Neural crest cell (in vitro differentiated cells): ENCODE measurements around the gene PTPN7. TPM values are rescaled to one million over a fixed set of nuclear protein-coding genes. Genes with fewer than 3 reads are reported as not detected.

ENCODE experiments used
- DNase-seq: peaks from one replicate; pipeline ENCODE4 v3.0.0; 2021; ENCODE audit warnings: low read depth, mixed read lengths, low spot score
- H3K27ac Mint-ChIP-seq: one replicate; pipeline ENCODE4 v1.8.0; 2021; ENCODE audit warnings: mild to moderate bottlenecking, mixed read lengths; ENCODE audit not compliant: unreplicated experiment
- H3K27me3 Mint-ChIP-seq: 2 replicates; pipeline ENCODE4 v1.8.0; 2021; ENCODE audit warnings: low read depth, mild to moderate bottlenecking, mixed read lengths
- H3K36me3 Mint-ChIP-seq: 2 replicates; pipeline ENCODE4 v1.8.0; 2021; ENCODE audit warnings: low read depth, mild to moderate bottlenecking, mixed read lengths
- H3K4me1 Mint-ChIP-seq: 2 replicates; pipeline ENCODE4 v1.8.0; 2021; ENCODE audit warnings: mixed read lengths
- H3K4me3 Mint-ChIP-seq: one replicate; pipeline ENCODE4 v1.8.0; 2021; ENCODE audit warnings: mild to moderate bottlenecking, mixed read lengths
- H3K9me3 Mint-ChIP-seq: 2 replicates; pipeline ENCODE4 v1.8.0; 2021; ENCODE audit warnings: mixed read lengths
- total RNA-seq: library from RNA; stranded (reverse); gene quantifications from 2 replicates; pipeline ENCODE4 v1.2.1, GENCODE V29; 2021
- TF ChIP-seq, protein P1 (sequence below): fragments of 200-600 bp; sonication (generic); conservative IDR thresholded peaks from 2 replicates; pipeline ENCODE4 v1.5.0; 2021; ENCODE audit warnings: antibody characterized with exemption, mild to moderate bottlenecking

The PTPN7 gene
- total RNA-seq, 1 donor from 2014 or later, result not detected

DNA sequence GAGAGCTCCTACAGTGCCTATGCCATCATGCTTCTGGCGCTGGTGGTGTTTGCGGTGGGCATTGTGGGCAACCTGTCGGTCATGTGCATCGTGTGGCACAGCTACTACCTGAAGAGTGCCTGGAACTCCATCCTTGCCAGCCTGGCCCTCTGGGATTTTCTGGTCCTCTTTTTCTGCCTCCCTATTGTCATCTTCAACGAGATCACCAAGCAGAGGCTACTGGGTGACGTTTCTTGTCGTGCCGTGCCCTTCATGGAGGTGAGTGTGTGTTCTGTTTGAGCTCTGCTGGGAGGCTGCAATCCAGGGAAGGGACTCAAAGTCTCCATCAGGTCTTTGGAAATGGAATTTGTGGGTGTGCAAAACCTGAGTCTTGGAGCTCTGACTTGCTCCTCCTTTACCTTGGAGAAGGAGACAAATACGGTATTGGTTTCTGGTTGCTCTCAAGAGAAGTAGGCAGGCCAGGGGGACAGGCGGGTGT lies 37.0 kb downstream of the PTPN7 start:
- TF ChIP-seq, protein P1, sequence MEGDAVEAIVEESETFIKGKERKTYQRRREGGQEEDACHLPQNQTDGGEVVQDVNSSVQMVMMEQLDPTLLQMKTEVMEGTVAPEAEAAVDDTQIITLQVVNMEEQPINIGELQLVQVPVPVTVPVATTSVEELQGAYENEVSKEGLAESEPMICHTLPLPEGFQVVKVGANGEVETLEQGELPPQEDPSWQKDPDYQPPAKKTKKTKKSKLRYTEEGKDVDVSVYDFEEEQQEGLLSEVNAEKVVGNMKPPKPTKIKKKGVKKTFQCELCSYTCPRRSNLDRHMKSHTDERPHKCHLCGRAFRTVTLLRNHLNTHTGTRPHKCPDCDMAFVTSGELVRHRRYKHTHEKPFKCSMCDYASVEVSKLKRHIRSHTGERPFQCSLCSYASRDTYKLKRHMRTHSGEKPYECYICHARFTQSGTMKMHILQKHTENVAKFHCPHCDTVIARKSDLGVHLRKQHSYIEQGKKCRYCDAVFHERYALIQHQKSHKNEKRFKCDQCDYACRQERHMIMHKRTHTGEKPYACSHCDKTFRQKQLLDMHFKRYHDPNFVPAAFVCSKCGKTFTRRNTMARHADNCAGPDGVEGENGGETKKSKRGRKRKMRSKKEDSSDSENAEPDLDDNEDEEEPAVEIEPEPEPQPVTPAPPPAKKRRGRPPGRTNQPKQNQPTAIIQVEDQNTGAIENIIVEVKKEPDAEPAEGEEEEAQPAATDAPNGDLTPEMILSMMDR, result no peak
- Mint-ChIP-seq H3K27ac (no peak overlapping the region), H3K36me3 (no peaks in the 10 kb centered on the region)

DNA sequence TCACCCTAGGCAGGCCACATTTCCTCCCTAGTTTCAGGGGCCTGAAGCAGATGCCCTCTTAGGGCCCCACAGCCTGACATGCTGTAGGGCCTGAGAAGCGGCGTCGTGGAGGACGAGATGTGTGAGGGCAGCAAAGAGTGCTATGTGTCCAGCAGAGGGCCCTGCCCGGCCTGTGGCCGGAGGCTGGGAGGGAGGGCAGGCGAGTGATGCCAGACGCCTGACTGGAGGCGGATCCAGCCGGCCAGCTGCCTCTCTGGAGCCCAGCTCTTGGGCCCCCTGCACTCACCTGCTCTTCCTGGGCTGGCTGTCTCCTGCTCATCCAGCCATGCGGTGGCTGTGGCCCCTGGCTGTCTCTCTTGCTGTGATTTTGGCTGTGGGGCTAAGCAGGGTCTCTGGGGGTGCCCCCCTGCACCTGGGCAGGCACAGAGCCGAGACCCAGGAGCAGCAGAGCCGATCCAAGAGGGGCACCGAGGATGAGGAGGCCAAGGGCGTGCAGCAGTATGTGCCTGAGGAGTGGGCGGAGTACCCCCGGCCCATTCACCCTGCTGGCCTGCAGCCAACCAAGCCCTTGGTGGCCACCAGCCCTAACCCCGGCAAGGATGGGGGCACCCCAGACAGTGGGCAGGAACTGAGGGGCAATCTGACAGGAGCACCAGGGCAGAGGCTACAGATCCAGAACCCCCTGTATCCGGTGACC lies 37.6 kb downstream of the PTPN7 start, which contains the start of gene GPR37L1:
Gene GPR37L1, plus strand, starts transcription at position 279 of the 697 bp plus-strand sequence. Its CDS starts 47 bp downstream, at position 326.
- Mint-ChIP-seq H3K4me1 (no peaks in the 10 kb centered on the region), H3K27ac (no peak within 1 kb of the TSS), H3K4me3 (no peak within 1 kb of the TSS), H3K36me3 (no peaks in the 10 kb centered on the region), H3K27me3 (peaks cover 4% of the 10 kb centered on the region), H3K9me3 (no peaks in the 10 kb centered on the region)
- TF ChIP-seq, protein P1, result peak; percentile 59
- DNase-seq, result peak; percentile 57

More for the DNA sequence above, 37.0 kb downstream of the PTPN7 start:
- no peak for DNase-seq
- Mint-ChIP-seq H3K27me3 (peaks cover 4% of the 10 kb centered on the region), H3K4me1 (no peaks in the 10 kb centered on the region), H3K9me3 (no peaks in the 10 kb centered on the region), H3K4me3 (no peak overlapping the region)

DNA sequence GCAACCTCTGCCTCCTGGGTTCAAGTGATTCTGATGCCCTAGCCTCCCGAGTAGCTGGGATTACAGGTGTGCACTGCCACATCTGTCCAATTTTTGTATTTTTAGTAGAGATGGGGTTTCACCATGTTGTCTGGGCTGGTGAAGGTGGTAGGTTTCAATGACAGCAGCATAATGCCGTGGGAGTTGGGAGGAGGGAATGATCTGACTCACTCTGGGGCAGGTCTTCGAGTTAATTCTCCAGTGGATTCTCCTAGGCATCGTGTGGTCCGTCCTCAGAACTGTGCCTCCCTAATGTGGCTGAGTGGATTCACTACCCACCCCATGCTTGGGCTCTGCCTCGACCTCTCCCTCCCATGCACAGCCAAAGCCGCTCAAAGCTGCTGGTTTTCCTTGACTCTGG lies 39.4 kb downstream of the PTPN7 start:
- no peak overlapping the region for H3K27ac Mint-ChIP-seq
- TF ChIP-seq, protein P1, result no peak
- no peak overlapping the region for H3K4me3 Mint-ChIP-seq

DNA sequence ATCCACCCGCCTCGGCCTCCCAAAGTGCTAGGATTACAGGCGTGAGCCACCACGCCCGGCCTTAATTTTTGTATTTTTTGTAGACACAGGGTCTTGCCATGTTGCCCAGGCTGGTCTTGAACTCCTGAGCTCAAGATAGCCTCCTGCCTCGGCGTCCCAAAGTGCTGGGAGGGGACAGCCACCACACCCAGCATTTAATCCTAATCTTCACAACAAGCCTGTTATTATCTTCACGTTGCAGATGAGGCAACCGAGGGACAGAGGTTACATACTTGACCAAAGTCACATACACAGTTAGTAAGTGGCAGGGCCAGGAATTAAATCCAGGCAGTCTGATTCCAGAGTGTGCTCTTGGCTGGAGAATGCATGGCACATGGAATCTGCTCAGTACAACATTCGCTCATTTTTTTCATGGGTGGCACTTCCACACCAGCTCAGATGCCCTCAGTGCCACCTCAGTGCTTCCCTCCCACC lies 42.5 kb downstream of the PTPN7 start:
- Mint-ChIP-seq H3K36me3 (no peaks in the 10 kb centered on the region), H3K4me3 (no peak overlapping the region), H3K27me3 (peaks cover 4% of the 10 kb centered on the region), H3K4me1 (peaks cover 10% of the 10 kb centered on the region), H3K27ac (no peak overlapping the region), H3K9me3 (no peaks in the 10 kb centered on the region)
- TF ChIP-seq, protein P1, result no peak
- no peak for DNase-seq

More for the DNA sequence above, 39.4 kb downstream of the PTPN7 start:
- Mint-ChIP-seq H3K9me3 (no peaks in the 10 kb centered on the region), H3K36me3 (no peaks in the 10 kb centered on the region), H3K27me3 (peaks cover 4% of the 10 kb centered on the region), H3K4me1 (no peaks in the 10 kb centered on the region)
- DNase-seq, result no peak

DNA sequence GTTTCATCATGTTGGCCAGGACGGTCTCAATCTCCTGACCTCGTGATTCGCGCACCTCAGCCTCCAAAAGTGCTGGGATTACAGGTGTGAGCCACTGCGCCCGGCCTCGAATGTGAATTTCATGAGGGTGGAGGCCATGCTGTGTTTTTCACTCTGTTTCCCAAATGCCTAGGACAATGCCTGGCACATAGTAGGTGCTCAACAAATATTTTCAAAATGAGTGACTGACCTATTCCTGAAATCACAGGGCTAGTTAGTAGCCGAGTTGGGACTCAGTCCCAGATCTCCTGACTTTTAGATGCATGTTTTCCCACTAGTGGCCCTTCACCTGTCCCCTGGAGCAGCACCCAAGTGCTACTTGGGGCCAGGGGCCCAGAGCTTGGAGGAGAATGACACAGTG lies 44.1 kb downstream of the PTPN7 start:
- no peak overlapping the region for H3K4me3 Mint-ChIP-seq
- H3K27me3 Mint-ChIP-seq, result peaks cover 1% of the 10 kb centered on the region
- TF ChIP-seq, protein P1, result no peak
- no peak for DNase-seq
- no peaks in the 10 kb centered on the region for H3K9me3 Mint-ChIP-seq
- H3K36me3 Mint-ChIP-seq, result no peaks in the 10 kb centered on the region
- H3K27ac Mint-ChIP-seq, result no peak overlapping the region
- peaks cover 12% of the 10 kb centered on the region for H3K4me1 Mint-ChIP-seq
